K562 (cell line): ENCODE measurements around the gene CAPN7. TPM values are rescaled to one million over a fixed set of nuclear protein-coding genes. Genes with fewer than 3 reads are reported as not detected.
A peak's percentile ranks its signal among the peaks of the same experiment; 100 is the strongest.

Experiments
- CTBP1 ChIP-seq: fragments of 450-650 bp; IDR thresholded peaks from 2 replicates; pipeline ENCODE4 v1.6.1; 2016; ENCODE audit warnings: borderline replicate concordance
- CXXC5 ChIP-seq: fragments of 250-450 bp; sonication (Bioruptor Pico); IDR thresholded peaks from 2 replicates; pipeline ENCODE4 v1.8.0; 2022; ENCODE audit warnings: inconsistent platforms, mild to moderate bottlenecking, moderate library complexity
- LEF1 ChIP-seq: fragments of 450-650 bp; IDR thresholded peaks from 2 replicates; pipeline ENCODE4 v1.6.1; 2016; ENCODE audit warnings: mild to moderate bottlenecking
- PHF8 ChIP-seq: fragments of 200-600 bp; sonication (generic); IDR thresholded peaks from 2 replicates; pipeline ENCODE4 v1.6.1; 2012; ENCODE audit warnings: mixed run types, mild to moderate bottlenecking, inconsistent platforms, low read length, moderate library complexity, borderline replicate concordance
- SMAD4 ChIP-seq: fragments of 250-450 bp; sonication (Bioruptor Pico); conservative IDR thresholded peaks from 2 replicates; pipeline ENCODE4 v1.8.0; 2021; ENCODE audit warnings: inconsistent platforms, mild to moderate bottlenecking, moderate library complexity
- SUPT5H ChIP-seq: fragments of 450-650 bp; IDR thresholded peaks from 2 replicates; pipeline ENCODE4 v1.6.1; 2016
- YY1 ChIP-seq, 3 experiments: IDR thresholded peaks; 2 replicates each; pipeline ENCODE4 v1.6.1; 2011; ENCODE audit warnings: low read length in 2 of 3, mild to moderate bottlenecking in 2 of 3, moderate library complexity in 2 of 3, borderline replicate concordance in 1 of 3, control low read depth in 1 of 3, low read depth in 1 of 3; ENCODE audit not compliant: insufficient read depth in 3 of 3, insufficient replicate concordance in 2 of 3, control insufficient read depth in 1 of 3, insufficient read length in 1 of 3; ENCODE audit errors: extremely low read depth in 1 of 3
- ZNF639 ChIP-seq, 2 experiments: fragments of 200-800 bp in 1 of 2; sonication (Bioruptor generic) in 1 of 2; sonication (generic) in 1 of 2; formaldehyde crosslinking in 1 of 2; IDR thresholded peaks in 1 of 2; conservative IDR thresholded peaks in 1 of 2; 2 replicates each; pipeline versions ENCODE4 v1.5.0 to v1.6.1; 2016 to 2020; ENCODE audit warnings: missing compliant biosample characterization in 1 of 2, missing genetic modification characterization in 1 of 2, missing genetic modification reagents in 1 of 2
- polyA plus RNA-seq, 8 experiments: library from polyadenylated mRNA; depleted of rRNA in 4 of 8; stranded (reverse) in 5 of 8; unstranded in 3 of 8; fragments of >200 nt; fragmentation: Nextera tagmentation in 2 of 8; fragmentation: Illumina TruSeq in 1 of 8; extraction: Ambion mirVana in 2 of 8; extraction: Trizol in 1 of 8; gene quantifications; 2 replicates each; pipeline versions ENCODE4 v1.2.1 to v1.2.3, GENCODE V29; 2011 to 2014; ENCODE audit warnings: inconsistent platforms in 1 of 8, missing spikeins in 1 of 8
- total RNA-seq, 7 experiments: library from RNA; depleted of rRNA in 6 of 7; stranded (reverse); fragments of >200 nt in 6 of 7; fragmentation: Illumina TruSeq in 2 of 7; extraction: Trizol in 2 of 7; gene quantifications; 2 replicates each; pipeline versions ENCODE4 v1.2.1 to v1.2.3, GENCODE V29; 2011 to 2021; ENCODE audit warnings: low replicate concordance in 1 of 7

The CAPN7 gene
- total and polyA plus RNA-seq, 9 of the 15 experiments (the other 6 are each of a cell fraction or from before 2014, with no cell fraction given): 6.5 to 42.7 (median 32.7) TPM

GRCh38 chr3:15186477-15187164, 19.4 kb upstream of the CAPN7 start (continued):
- TF ChIP-seq CXXC5 (0 out of 2 replicates have a peak, but pooled peaks have one; percentile 46), PHF8 (peak; percentile 46; the same call in 1 of the 2 replicates), SMAD4 (peak; percentile 46; the same call in 1 of the 2 replicates), SUPT5H (peak; percentile 64), ZNF639 (CRISPR knock-in tag; conservative IDR thresholded peaks at IDR 0.05 in 1 of 2, IDR thresholded peaks at IDR 0.05 in 1 of 2) (0 out of 4 replicates have a peak, but pooled peaks of 1 of the 2 experiments have one; percentile 1), YY1 (IDR thresholded peaks at IDR 0.05; ENCODE audit: borderline replicate concordance in 1 of 3, control insufficient read depth in 1 of 3, extremely low read depth in 1 of 3, insufficient read depth in 3 of 3, insufficient read length in 1 of 3, insufficient replicate concordance in 2 of 3, low read depth in 1 of 3, low read length in 2 of 3) (peak; percentile 60 to 90 (median 72)), CTBP1 (peak; percentile 32; the same call in 1 of the 2 replicates), LEF1 (0 out of 2 replicates have a peak, but pooled peaks have one; percentile 15)
